Measurements from ENCODE around the gene NFIC.

- TF ChIP-seq POLR2A (IDR thresholded peaks at IDR 0.05) (no peak), EP300 (IDR thresholded peaks at IDR 0.05) (no peak)
- TF ChIP-seq, protein P1, sequence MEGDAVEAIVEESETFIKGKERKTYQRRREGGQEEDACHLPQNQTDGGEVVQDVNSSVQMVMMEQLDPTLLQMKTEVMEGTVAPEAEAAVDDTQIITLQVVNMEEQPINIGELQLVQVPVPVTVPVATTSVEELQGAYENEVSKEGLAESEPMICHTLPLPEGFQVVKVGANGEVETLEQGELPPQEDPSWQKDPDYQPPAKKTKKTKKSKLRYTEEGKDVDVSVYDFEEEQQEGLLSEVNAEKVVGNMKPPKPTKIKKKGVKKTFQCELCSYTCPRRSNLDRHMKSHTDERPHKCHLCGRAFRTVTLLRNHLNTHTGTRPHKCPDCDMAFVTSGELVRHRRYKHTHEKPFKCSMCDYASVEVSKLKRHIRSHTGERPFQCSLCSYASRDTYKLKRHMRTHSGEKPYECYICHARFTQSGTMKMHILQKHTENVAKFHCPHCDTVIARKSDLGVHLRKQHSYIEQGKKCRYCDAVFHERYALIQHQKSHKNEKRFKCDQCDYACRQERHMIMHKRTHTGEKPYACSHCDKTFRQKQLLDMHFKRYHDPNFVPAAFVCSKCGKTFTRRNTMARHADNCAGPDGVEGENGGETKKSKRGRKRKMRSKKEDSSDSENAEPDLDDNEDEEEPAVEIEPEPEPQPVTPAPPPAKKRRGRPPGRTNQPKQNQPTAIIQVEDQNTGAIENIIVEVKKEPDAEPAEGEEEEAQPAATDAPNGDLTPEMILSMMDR (IDR thresholded peaks at IDR 0.05), result no peak
Measured at GRCh38 chr19:3348042-3348441, 18.3 kb upstream of the NFIC start.

Data from gastroesophageal sphincter (tissue), 3 donors.